GM23248 (cell line): Measurements from ENCODE around the gene KCNN3. TPM values are rescaled to one million over a fixed set of nuclear protein-coding genes. Genes with fewer than 3 reads are reported as not detected.

Source experiments
- DNase-seq: peaks from one replicate; pipeline ENCODE4 v3.0.0-alpha.2; 2015
- H2AFZ ChIP-seq: fragments of 200-600 bp; sonication (generic); 2 replicates; pipeline ENCODE4 v1.6.1; 2016; ENCODE audit warnings: antibody characterized with exemption
- H3F3A ChIP-seq: fragments of 200-600 bp; sonication (generic); 2 replicates; pipeline ENCODE4 v1.6.1; 2016; ENCODE audit warnings: mild to moderate bottlenecking, antibody characterized with exemption, mixed run types; ENCODE audit not compliant: insufficient read depth
- H3K27ac ChIP-seq: fragments of 200-600 bp; sonication (generic); 2 replicates; pipeline ENCODE4 v1.5.1; 2016; ENCODE audit warnings: mild to moderate bottlenecking
- H3K27me3 ChIP-seq: fragments of 200-600 bp; sonication (generic); replicated peaks from 2 replicates; pipeline ENCODE4 v1.6.1; 2016; ENCODE audit warnings: mild to moderate bottlenecking; ENCODE audit not compliant: insufficient read depth
- H3K36me3 ChIP-seq: fragments of 200-600 bp; sonication (generic); 2 replicates; pipeline ENCODE4 v1.6.1; 2016; ENCODE audit warnings: low read depth, mild to moderate bottlenecking
- H3K4me1 ChIP-seq: fragments of 200-600 bp; sonication (generic); 2 replicates; pipeline ENCODE4 v1.6.1; 2016; ENCODE audit warnings: mild to moderate bottlenecking; ENCODE audit not compliant: insufficient read depth
- H3K4me2 ChIP-seq: fragments of 200-600 bp; sonication (generic); one replicate; pipeline ENCODE4 v1.6.1; 2016; ENCODE audit warnings: mild to moderate bottlenecking; ENCODE audit not compliant: unreplicated experiment
- H3K4me3 ChIP-seq: fragments of 200-600 bp; sonication (generic); 2 replicates; pipeline ENCODE4 v1.5.1; 2016; ENCODE audit warnings: mild to moderate bottlenecking
- H3K79me2 ChIP-seq: fragments of 200-600 bp; sonication (generic); 2 replicates; pipeline ENCODE4 v1.6.1; 2016; ENCODE audit warnings: mild to moderate bottlenecking; ENCODE audit not compliant: insufficient read depth
- H3K9ac ChIP-seq: fragments of 200-600 bp; sonication (generic); 2 replicates; pipeline ENCODE4 v1.6.1; 2016; ENCODE audit warnings: mild to moderate bottlenecking
- H3K9me2 ChIP-seq: fragments of 200-600 bp; sonication (generic); 2 replicates; pipeline ENCODE4 v1.6.1; 2016; ENCODE audit warnings: mixed run types, mild to moderate bottlenecking, moderate library complexity; ENCODE audit not compliant: insufficient read depth
- H3K9me3 ChIP-seq: fragments of 200-600 bp; sonication (generic); one replicate; pipeline ENCODE4 v1.6.1; 2017; ENCODE audit warnings: low read depth
- H4K20me1 ChIP-seq: fragments of 200-600 bp; sonication (generic); 2 replicates; pipeline ENCODE4 v1.6.0; 2016; ENCODE audit not compliant: insufficient read depth
- EZH2 ChIP-seq: fragments of 200-600 bp; sonication (generic); IDR thresholded peaks from 2 replicates; pipeline ENCODE4 v1.6.1; 2018; ENCODE audit warnings: antibody characterized with exemption, mild to moderate bottlenecking; ENCODE audit not compliant: insufficient read depth, poor library complexity, severe bottlenecking
- EZH2phosphoT487 ChIP-seq: fragments of 200-600 bp; sonication (generic); IDR thresholded peaks from 2 replicates; pipeline ENCODE4 v1.6.1; 2018; ENCODE audit warnings: antibody characterized with exemption, moderate library complexity, mild to moderate bottlenecking, low read depth; ENCODE audit not compliant: insufficient read depth
- WGBS, 2 experiments: methylation state at CpG; one replicate each; pipeline ENCODE4 v1.1.6; 2015 to 2017; ENCODE audit warnings: low lambda C conversion rate in 2 of 2, low coverage in 1 of 2; ENCODE audit errors: missing lambda C conversion rate in 2 of 2; 5-methylcytosine and 5-hydroxymethylcytosine counted together
- in situ Hi-C: fragments of 300-500 bp; cut with MboI; formaldehyde crosslinking; loops from 2 replicates; pipeline ENCODE4 v1.15.0; 2020
- polyA plus RNA-seq: library from polyadenylated mRNA; unstranded; fragments of >200 nt; fragmentation: Nextera tagmentation; extraction: Ambion mirVana; gene quantifications from 2 replicates; pipeline ENCODE4 v1.2.1, GENCODE V29; 2016
- total RNA-seq: library from RNA; depleted of rRNA; stranded (reverse); fragments of >200 nt; shearing (Covaris generic); gene quantifications from 2 replicates; pipeline ENCODE4 v1.2.3, GENCODE V29; 2014

The KCNN3 gene
- total and polyA plus RNA-seq, 2 experiments from 2014 or later = not detected

- Histone ChIP-seq H3K27me3 (peaks cover 44% of the 10 kb centered on the region), H3F3A (no peaks in the 10 kb centered on the region), H3K9me2 (no peaks in the 10 kb centered on the region), H3K79me2 (no peaks in the 10 kb centered on the region), H2AFZ (no peak overlapping the region), H3K9ac (no peak overlapping the region), H3K4me1 (peaks cover 16% of the 10 kb centered on the region), H3K9me3 (no peaks in the 10 kb centered on the region), H3K4me2 (peak overlapping the region; percentile 62), H3K36me3 (no peaks in the 10 kb centered on the region), H3K4me3 (no peak overlapping the region), H3K27ac (no peak overlapping the region), H4K20me1 (no peaks in the 10 kb centered on the region)
- in situ Hi-C loops = no loop called here
- no peak for DNase-seq
- 38 to 41% methylated on average over 18 to 19 of the region's 19 CpGs for WGBS, 2 experiments
- TF ChIP-seq EZH2phosphoT487 (no peak), EZH2 (peak; percentile 53)
Observed at GRCh38 chr1:154867841-154868605, 2.1 kb downstream of the KCNN3 start.

DNA sequence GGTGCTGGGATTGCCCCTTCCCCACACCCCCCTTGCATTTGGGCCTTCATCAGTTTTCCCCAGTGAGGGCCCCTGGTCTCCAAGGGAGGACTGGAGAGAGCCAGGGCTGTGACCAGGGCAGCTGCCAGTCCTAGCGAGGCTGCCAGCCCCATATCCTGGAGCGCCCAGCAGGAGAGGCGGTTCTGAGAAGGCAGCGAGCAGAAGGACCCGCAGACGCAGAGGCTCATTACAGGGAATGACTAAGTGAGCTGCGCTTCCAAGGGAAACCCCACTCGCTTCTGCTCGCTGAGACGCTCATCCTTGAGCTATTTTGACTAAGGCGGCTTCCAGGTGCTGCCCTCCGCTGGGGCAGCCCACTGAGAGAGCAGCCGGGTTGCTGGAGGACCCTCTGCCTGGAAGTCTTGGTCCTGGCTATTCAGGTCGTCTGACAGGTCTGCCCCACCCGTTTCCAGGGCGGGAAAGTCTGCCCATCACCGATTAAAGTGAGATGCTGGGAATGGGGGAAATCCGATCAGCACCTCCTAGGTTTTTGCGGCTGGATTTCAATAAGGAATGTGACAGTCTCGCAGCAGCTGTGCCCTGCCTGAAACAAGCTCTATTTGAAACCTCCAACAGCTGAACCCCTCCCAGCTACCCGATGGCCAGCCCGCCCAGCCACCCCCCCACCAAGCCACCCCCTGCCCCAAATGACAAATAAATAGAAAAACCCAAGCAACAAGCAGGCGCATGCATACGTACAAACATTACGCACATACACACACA is 2.8 kb downstream of the KCNN3 start:
- DNase-seq = peak; percentile 93
- Histone ChIP-seq H3F3A (no peaks in the 10 kb centered on the region), H3K4me1 (peaks cover 16% of the 10 kb centered on the region), H2AFZ (no peak overlapping the region), H3K9ac (no peak overlapping the region), H3K9me2 (no peaks in the 10 kb centered on the region), H3K36me3 (no peaks in the 10 kb centered on the region), H4K20me1 (no peaks in the 10 kb centered on the region), H3K4me3 (no peak overlapping the region), H3K9me3 (no peaks in the 10 kb centered on the region), H3K27me3 (peaks cover 37% of the 10 kb centered on the region), H3K4me2 (peak overlapping the region; percentile 38), H3K79me2 (no peaks in the 10 kb centered on the region), H3K27ac (no peak overlapping the region)
- no peak for TF ChIP-seq EZH2phosphoT487
- no peak for TF ChIP-seq EZH2
- WGBS, 2 experiments = 4 to 5% methylated on average over 24 to 25 of the region's 25 CpGs
- in situ Hi-C loops = no loop called here

- H3K9me3 ChIP-seq = no peaks in the 10 kb centered on the region
- H3F3A ChIP-seq = no peaks in the 10 kb centered on the region
- no peaks in the 10 kb centered on the region for H3K36me3 ChIP-seq
- TF ChIP-seq EZH2phosphoT487 (no peak), EZH2 (no peak)
- in situ Hi-C loops = no loop called here
- H3K79me2 ChIP-seq = no peaks in the 10 kb centered on the region
- peaks cover 16% of the 10 kb centered on the region for H3K4me1 ChIP-seq
- no peak overlapping the region for H3K4me2 ChIP-seq
- 73 to 75% methylated on average over 14 of the region's 14 CpGs for WGBS, 2 experiments
- no peak overlapping the region for H3K27ac ChIP-seq
- DNase-seq = no peak
- H2AFZ ChIP-seq = no peak overlapping the region
- H4K20me1 ChIP-seq = no peaks in the 10 kb centered on the region
- no peaks in the 10 kb centered on the region for H3K9me2 ChIP-seq
- no peak overlapping the region for H3K9ac ChIP-seq
- no peak overlapping the region for H3K4me3 ChIP-seq
- peaks cover 35% of the 10 kb centered on the region for H3K27me3 ChIP-seq
Observed at GRCh38 chr1:154866257-154867063, 3.6 kb downstream of the KCNN3 start.

DNA sequence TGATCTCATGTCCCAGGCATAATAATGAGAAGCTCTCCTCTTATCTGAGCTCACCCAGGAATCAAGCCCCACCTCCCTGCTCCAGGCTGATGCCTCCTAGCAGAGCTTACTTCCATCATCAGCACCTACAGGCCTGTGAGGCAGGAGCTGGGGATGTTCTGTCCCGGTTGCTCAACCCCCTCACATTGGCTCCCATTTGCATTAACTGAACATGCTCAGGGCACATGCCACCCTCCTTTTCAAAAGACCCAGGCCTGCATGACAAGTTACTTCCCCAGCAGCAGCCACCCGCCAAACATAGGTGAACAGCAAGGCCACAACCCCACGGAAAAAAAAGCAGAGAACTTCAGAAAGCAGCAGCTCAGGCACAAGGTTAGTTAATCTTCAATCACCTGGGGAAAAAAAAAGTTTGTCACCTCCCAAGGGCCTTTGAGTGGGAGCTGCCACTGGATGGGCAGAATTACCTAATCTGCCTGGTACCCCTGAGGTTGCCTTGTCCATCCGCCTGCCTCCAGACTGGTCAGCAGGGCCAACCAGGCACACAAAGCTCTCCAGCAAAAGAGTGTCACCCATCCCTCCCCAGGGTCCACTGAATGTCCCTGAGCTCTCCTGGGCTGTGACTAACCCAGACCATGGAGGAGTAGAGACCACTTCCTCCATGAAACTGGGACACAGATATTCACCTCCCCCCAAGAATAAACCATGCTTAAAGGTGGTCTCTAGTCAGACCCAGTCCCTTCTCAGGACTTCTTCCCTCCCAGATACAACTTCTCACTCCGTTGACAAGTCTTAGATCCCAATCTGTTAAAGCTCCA is 4.4 kb downstream of the KCNN3 start:
- TF ChIP-seq EZH2phosphoT487 (no peak), EZH2 (no peak)
- no peaks in the 10 kb centered on the region for H3K36me3 ChIP-seq
- peaks cover 27% of the 10 kb centered on the region for H3K27me3 ChIP-seq
- WGBS, 2 experiments = 92 to 93% methylated on average over 5 of the region's 5 CpGs
- H3F3A ChIP-seq = no peaks in the 10 kb centered on the region
- H3K27ac ChIP-seq = no peak overlapping the region
- in situ Hi-C loops = no loop called here
- no peak overlapping the region for H3K4me2 ChIP-seq
- H2AFZ ChIP-seq = no peak overlapping the region
- no peaks in the 10 kb centered on the region for H3K9me2 ChIP-seq
- no peaks in the 10 kb centered on the region for H3K9me3 ChIP-seq
- H3K9ac ChIP-seq = no peak overlapping the region
- no peak for DNase-seq
- H3K4me3 ChIP-seq = no peak overlapping the region
- no peaks in the 10 kb centered on the region for H3K79me2 ChIP-seq
- H3K4me1 ChIP-seq = peaks cover 16% of the 10 kb centered on the region
- no peaks in the 10 kb centered on the region for H4K20me1 ChIP-seq
